A204.1 (cell line): ENCODE measurements around the gene DPF3.

Experiments used
- FAIRE-seq: peaks from 2 replicates; lab custom pipeline; 2012; peaks lifted over from hg19 to GRCh38; lab: Jason Lieb, UNC

Gene DPF3

DNA sequence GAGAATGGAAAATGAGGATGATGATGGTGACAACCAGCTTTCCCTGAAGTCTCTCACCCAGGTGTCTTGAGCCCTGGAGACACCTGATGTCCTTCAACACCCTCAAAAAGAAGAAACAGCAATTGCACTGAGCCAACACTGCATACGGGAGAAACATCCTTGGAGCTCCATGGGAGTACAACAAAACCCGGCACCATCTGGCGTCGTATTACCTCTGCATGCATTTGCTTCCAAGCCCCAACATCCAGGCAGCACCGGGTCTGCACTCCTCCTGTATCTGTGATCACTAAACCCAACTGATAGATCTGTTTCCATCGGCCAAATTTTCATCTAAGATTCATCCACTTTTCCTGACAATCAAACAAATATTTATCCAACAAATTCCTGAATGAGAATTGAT, 249.9 kb downstream of the DPF3 start:
- FAIRE-seq = no peak

GRCh38 chr14:72643317-72643801, 250.5 kb downstream of the DPF3 start:
- FAIRE-seq = no peak

DNA sequence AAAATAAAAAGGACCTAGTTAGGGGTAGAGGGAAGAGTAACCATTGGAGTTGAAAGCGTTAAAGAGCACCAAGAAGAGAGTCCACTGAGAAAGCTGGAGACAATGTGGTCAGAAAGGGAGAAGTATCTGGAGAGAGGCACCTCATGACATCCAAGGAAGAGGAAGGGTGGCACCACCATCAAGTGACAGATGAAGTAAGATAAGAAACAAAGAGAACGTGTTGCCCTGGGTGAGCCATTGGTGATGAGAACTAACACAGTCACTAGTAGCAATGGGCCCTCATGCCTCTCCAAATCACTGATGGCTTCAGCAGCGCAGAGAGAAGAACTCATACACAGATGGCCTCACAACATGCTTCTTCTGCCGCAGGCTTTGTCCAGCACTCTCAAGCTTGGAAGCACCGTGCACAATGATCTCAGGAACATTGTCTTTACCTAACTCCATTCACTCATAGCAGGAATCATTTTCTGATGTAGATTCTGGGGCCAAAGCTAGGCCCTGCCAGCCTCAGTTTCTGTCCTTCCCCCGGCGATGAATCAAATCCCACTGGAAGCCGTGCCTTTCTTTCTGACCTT, 252.9 kb downstream of the DPF3 start:
- FAIRE-seq = no peak

- FAIRE-seq = no peak
Measured at GRCh38 chr14:72638021-72638420, 255.9 kb downstream of the DPF3 start.

- FAIRE-seq = no peak
Measured at GRCh38 chr14:72636871-72637270, 257.0 kb downstream of the DPF3 start.

DNA sequence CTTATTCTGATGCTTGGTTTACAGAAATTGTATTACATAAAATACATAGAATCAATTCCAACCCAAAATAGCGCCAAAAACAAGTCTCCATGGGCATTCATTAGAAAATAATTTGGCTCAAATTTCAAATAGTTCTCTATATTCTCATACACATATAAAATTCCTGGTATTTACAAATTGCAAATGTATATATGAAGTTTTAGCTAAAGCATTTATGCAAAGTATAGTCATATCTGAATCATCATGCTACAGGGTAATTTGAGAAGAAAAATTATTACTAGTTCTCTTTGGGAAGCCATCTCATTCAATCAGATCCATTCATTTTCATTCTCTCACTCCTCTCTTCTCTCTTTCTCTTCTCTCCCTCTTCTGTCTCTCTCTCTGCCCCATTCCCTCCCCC, 257.8 kb downstream of the DPF3 start:
- no peak for FAIRE-seq

GRCh38 chr14:72634691-72635616, 258.9 kb downstream of the DPF3 start:
- FAIRE-seq = no peak

GRCh38 chr14:72633551-72633950, 260.4 kb downstream of the DPF3 start:
- FAIRE-seq = no peak

GRCh38 chr14:72632727-72633126, 261.2 kb downstream of the DPF3 start:
- no peak for FAIRE-seq

DNA sequence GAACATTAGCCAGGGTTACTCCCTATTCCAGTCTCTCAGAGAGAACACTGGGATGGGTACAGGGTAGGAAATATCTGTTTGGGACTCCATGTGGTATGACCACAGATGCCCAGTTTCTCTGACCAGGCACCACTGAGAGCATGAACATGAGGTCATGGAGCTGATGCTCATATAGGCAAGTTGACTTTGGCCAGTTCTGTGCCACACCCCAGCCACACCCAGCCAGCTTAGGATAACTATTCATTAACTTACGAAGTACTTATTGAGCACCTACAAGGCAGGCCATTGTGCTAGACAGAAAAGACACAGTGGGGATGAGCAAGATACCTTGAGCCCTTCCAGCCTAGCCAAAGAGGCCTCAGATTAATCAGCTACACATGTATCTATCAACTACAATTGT, 262.5 kb downstream of the DPF3 start:
- FAIRE-seq = no peak

DNA sequence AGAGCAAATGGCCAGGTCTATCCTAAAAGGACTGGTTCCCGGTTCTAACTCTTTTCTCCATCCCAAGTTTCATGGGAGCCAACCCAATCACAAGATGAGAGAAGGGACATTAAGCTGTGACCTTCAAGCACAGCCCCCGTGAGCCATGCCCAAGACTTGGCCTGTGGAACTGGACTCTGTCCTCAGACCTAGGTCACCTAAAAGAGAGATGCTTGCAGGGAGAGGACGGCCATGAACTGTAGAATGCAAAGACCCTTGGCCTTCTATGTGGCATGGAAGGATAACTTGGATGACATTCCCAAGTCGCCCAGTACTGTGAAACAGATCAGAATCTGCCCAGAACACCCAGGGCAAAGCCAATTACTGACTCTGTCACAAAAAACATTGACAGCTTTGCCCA, 263.5 kb downstream of the DPF3 start:
- FAIRE-seq = no peak

DNA sequence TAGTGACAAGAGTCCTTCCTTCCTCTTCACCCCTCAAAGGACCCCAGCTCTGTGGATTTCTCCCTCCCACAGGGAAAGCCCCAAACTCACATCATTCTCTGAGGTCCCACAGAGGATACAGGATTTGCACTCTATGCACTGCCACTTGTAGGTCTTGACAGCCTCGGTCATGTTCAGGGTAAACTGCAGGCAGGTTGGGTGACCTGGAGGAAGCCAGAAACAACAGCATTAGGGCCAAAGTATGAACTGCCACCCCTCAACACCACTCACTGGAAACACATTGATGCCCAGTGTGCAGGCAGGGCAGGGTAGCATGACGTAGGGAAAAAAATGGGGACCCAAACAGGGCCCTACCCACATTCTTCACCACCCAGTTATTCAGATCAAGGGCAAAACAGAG, 264.4 kb downstream of the DPF3 start:
- FAIRE-seq = no peak

DNA sequence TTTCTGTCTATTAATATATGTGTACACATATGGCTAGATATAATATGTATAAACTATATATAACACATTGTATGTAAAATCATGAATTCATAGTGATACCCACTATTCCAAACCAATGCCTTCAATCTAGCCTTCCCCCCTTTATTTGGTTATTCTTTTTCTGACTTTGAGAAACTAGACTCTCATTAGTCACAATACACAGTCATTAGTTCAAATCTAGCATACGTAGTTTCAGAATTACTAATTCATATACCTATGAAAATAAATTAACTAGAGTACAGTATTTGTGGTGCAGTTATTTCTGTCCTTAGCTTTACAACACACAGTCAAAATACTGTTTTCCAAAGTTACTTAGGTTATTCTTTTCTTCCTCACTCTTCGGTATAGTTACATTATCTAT, 268.2 kb downstream of the DPF3 start:
- FAIRE-seq = no peak

DNA sequence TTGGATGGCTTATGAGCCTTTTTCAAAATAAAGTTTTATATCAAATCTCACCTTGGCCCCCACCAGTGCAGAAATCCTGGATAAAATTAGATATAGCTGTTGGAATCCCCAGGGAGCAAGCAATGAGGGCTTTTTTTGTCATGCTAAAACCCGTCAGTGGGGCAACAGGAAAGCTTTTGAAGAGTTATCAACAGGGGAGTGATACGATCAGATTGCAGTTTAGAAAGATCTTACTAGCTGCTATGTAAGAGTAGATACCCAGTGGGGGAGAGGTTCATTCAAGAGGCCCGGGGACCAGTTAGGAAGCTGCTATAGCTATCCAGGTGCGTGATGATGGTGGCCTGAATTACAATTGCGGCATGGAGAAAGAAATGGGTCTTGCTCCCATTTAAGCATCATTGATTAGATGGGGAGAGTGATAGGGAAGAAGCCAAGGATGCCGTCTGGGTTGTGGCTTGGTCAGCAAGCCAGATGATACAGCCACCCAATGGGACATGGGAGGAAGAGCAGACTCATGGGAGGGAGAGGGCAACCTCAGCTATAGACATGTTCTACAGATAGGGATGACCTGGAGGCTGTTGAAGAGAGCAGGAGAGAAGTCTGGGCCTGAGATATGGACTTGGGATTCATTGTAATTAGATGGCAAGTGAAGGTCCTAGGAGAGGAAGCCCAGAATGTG, 272.4 kb downstream of the DPF3 start:
- FAIRE-seq = no peak

DNA sequence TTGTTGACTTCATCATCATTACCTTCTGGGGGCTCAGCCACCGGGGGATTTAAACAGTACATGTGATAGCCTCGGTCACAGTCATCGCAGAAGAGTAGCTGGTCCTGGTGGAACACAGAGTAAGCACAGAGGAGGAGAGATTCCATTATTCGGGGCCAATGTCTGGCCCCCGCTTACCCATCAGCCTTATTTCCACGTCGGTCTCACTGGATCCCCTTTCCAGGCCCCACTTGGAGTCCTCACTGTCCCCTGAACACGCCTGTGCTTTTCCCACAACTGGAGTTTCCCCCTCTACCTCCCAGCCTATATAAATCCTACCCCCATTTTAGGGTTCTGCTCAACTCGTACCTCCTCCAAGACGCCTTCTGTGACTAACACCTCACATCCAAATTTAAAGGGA, 274.0 kb downstream of the DPF3 start:
- no peak for FAIRE-seq

- no peak for FAIRE-seq
Measured at GRCh38 chr14:72619111-72619571, 274.8 kb downstream of the DPF3 start.

DNA sequence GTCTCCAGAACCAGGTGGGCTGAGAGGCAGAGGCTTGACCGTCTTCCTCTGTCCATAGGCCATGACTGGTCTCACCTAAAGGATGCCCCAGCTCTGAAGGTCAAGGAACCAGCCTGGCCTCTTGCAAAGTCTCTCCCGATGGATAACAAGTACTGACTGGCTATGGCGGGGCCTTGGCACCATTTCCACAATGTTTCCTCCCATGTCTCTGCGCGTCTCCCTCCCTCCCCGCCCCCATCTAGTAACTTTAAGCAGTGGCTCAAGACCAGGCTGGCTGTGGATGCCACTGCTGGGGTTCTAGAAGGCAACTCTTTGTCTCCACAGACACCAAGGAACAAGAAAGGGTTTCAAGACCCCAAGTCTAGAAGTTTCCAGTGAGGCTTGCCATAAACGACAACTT, 275.5 kb downstream of the DPF3 start:
- FAIRE-seq = no peak

DNA sequence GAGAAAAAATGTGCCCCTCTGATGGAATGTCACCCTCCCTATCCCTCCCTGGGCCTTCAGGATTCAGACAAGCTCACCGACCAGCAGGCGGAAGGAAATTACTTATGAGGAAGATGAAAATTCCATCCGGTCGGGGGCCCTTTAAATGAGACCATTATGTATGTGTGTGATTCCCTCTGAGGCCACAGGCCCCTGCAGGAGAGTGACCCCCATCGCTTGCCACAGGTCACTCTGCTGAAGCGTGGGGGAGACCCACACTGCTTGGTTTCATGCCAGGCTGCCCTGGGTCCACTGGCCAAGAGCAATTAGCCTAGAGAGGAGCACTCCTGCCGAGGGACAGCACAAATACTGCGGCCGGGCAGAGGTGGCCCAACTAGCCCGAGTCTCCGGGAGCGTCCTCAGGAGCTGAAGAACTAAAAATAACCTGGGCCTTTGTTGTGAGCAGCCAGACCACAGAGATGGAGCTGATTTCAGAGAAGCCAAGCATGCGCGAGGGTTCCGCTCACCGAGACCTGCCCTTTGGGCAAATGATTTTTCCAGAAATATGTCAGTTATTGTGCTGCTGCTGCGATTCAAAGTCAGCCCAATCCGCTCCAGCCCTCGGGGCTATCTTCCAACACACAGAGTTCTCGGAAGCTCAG, 276.4 kb downstream of the DPF3 start:
- no peak for FAIRE-seq

DNA sequence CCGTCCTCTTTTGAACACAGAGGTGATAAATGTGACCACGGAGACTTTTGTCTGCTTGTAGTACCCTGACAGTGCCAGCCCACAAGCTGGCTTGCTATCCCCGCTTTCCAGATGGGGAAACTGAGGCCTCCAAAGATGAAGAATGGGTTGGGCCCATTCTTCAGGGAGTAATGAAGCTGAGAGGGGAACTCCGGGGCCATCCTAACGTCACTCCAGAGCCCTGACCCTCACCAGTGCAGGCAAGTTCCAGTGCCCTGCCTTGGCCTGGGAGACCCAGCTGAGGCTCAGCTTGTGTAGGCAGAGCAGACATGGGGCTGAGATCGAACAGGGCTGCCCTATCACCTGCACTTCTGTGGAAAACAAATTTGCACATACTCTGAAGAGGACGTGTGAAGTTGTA, 277.1 kb downstream of the DPF3 start:
- no peak for FAIRE-seq

DNA sequence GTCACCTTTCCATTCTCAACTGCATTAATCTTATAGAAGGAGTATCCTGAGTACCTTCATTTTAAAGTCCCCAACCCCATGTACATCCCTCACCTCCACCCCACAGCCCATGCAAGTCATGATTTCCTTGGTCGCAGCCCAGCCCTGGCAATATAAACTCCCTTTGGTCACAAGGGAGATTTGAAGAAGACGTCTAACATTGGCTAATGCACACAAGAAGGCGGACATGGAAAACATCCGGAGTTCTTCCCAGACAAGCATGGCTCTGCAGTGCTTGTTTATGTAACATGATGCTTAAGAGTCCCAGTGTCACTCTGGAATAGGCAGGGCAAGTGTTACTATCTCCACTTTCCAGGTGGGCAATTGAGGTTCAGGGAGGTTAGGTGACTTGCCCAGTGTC, 277.6 kb downstream of the DPF3 start:
- FAIRE-seq = no peak

GRCh38 chr14:72615451-72616121, 278.3 kb downstream of the DPF3 start:
- no peak for FAIRE-seq

- no peak for FAIRE-seq
Measured at GRCh38 chr14:72614891-72615415, 278.9 kb downstream of the DPF3 start.
